Pancreas (tissue), 10 donors: ENCODE data around the gene LAMTOR4. TPM values are rescaled to one million over a fixed set of nuclear protein-coding genes. Genes with fewer than 3 reads are reported as not detected.
"Not testable (repeated sequence)": the region's sequence is repeated elsewhere in the genome, so short reads cannot be mapped to it uniquely, and the experiment has no call there.

Experiments
- ATAC-seq, 4 donors: fragments of 200-7000 bp; cut with Tn5 transposase; one replicate each; pipeline versions ENCODE4 v1.8.0 to v1.9.1; 2020; ENCODE audit warnings: mild to moderate bottlenecking in 4 of 4, moderate library complexity in 4 of 4
- DNase-seq, 6 donors: peaks; one replicate each; pipeline ENCODE4 v3.0.0-alpha.2; 2020
- FAIRE-seq: peaks from 2 replicates; lab custom pipeline; 2012; peaks lifted over from hg19 to GRCh38; lab: Jason Lieb, UNC
- H3K27ac ChIP-seq, 4 donors: fragments of 200-600 bp; sonication (generic); 1 replicate in 3 of 4; 2 replicates in 1 of 4; pipeline versions ENCODE4 v1.5.0 to v1.8.0; 2020
- H3K27me3 ChIP-seq, 4 donors: fragments of 200-600 bp; one replicate each; pipeline ENCODE4 v1.8.0; 2021
- H3K36me3 ChIP-seq, 3 donors: fragments of 200-600 bp; sonication (generic) in 1 of 3; one replicate each; pipeline versions ENCODE4 v1.5.0 to v1.8.0; 2020 to 2021
- H3K4me1 ChIP-seq, 3 donors: fragments of 200-600 bp; one replicate each; pipeline ENCODE4 v1.8.0; 2021
- H3K4me3 ChIP-seq, 4 donors: fragments of 200-600 bp; sonication (generic) in 2 of 4; one replicate each; pipeline versions ENCODE4 v1.5.0 to v1.8.0; 2020 to 2021
- H3K9me3 ChIP-seq, 4 donors: fragments of 200-600 bp; one replicate each; pipeline ENCODE4 v1.8.0; 2021
- CTCF ChIP-seq, 4 donors: fragments of 200-600 bp; sonication (generic) in 3 of 4; IDR thresholded peaks; one replicate each; pipeline versions ENCODE4 v1.5.0 to v1.8.0; 2021; ENCODE audit warnings: antibody characterized with exemption in 4 of 4
- WGBS, 2 donors: extraction: QIAGEN DNeasy Blood & Tissue Kit; methylation state at CpG; one replicate each; pipeline ENCODE4 v1.1.7; 2013; 5-methylcytosine and 5-hydroxymethylcytosine counted together
- intact Hi-C, 3 donors: fragments of 100-400 bp; cut with DNase I; formaldehyde crosslinking; loops; one replicate each; pipeline versions ENCODE4 v1.11.1 to v1.14.2; 2022
- polyA plus RNA-seq, 2 donors: library from polyadenylated mRNA; stranded (reverse); fragments of 200-250 nt; gene quantifications; one replicate each; pipeline ENCODE4 v1.2.3, GENCODE V29; 2013
- total RNA-seq, 6 donors: library from RNA; stranded (reverse); fragmentation: NEBNext Ultra II Directional in 4 of 6; extraction: Animal tissue kit (Norgen Biotek cat#: 25700) in 4 of 6; gene quantifications; one replicate each; pipeline versions ENCODE4 v1.2.1 to v1.2.4, GENCODE V29; 2021 to 2023
- donor health status: healthy with polysubstance abuse.
- donor health status: DM: no; HTN: no; CAD: no; lungs with moderate emphysema.
- donor health status: DM: no; HTN: no; CAD: no.
- donor health status: control.
- donor health status: control.
- donor health status: Bipolar disorder and iron deficiency.
- donor health status: DM: yes; HTN: yes; CAD: no.
- donor health status: DM: no; HTN: no; CAD: no.
- donor health status: DM: no; HTN: no; CAD: no.
- donor health status: DM: yes; HTN: yes; CAD: no.

The LAMTOR4 gene
- total and polyA plus RNA-seq, 8 donors = 43.8 to 209 (median 55.6) TPM

GRCh38 chr7:100141555-100141949, 7.2 kb upstream of the LAMTOR4 start:
- no peak for TF ChIP-seq CTCF (IDR thresholded peaks at IDR 0.05)
- DNase-seq (no peak), FAIRE-seq (no peak), ATAC-seq (no peak)
- no peak overlapping the region for H3K4me3 ChIP-seq
- no peaks in the 10 kb centered on the region for H3K27me3 ChIP-seq
- WGBS, 2 donors = 68 to 70% methylated on average over 3 of the region's 3 CpGs
- H3K9me3 ChIP-seq = no peaks in the 10 kb centered on the region
- intact Hi-C loops = loop anchor here in 1 of 3 donors (10.0 kb wide), 1 partner anchor 73 kb away; the partner anchor contains the start of gene PVRIG
- no peak overlapping the region for H3K27ac ChIP-seq
- H3K4me1 ChIP-seq = no peaks in the 10 kb centered on the region
- no peaks in the 10 kb centered on the region for H3K36me3 ChIP-seq

GRCh38 chr7:100142461-100142860, 6.3 kb upstream of the LAMTOR4 start:
- WGBS, 2 donors = 86 to 89% methylated on average over 3 of the region's 3 CpGs
- no peak for TF ChIP-seq CTCF (IDR thresholded peaks at IDR 0.05)
- FAIRE-seq = no peak
- no peaks in the 10 kb centered on the region for H3K4me1 ChIP-seq
- no peak overlapping the region for H3K4me3 ChIP-seq
- H3K9me3 ChIP-seq = no peaks in the 10 kb centered on the region
- no peak for ATAC-seq
- H3K27ac ChIP-seq = no peak overlapping the region
- H3K36me3 ChIP-seq = no peaks in the 10 kb centered on the region
- DNase-seq = no peak
- intact Hi-C loops = loop anchor here in 1 of 3 donors (10.0 kb wide), 1 partner anchor 72 kb away; the partner anchor contains the start of gene PVRIG
- H3K27me3 ChIP-seq = no peaks in the 10 kb centered on the region

GRCh38 chr7:100146350-100146749, 2.4 kb upstream of the LAMTOR4 start:
- not testable (repeated sequence) for ATAC-seq, H3K27ac ChIP-seq, H3K9me3 ChIP-seq, H3K36me3 ChIP-seq, DNase-seq, FAIRE-seq, H3K4me1 ChIP-seq, H3K27me3 ChIP-seq, H3K4me3 ChIP-seq
- intact Hi-C loops = loop anchor here in 1 of 3 donors (10.0 kb wide), 1 partner anchor 68 kb away; the partner anchor contains the start of gene PVRIG
- 81 to 90% methylated on average over 4 of the region's 4 CpGs for WGBS, 2 donors

- DNase-seq = no peak
Measured at GRCh38 chr7:100147278-100147677, 1.4 kb upstream of the LAMTOR4 start.

GRCh38 chr7:100148225-100148558, 526 bp upstream of the LAMTOR4 start:
- Histone ChIP-seq H3K9me3 (no peaks in the 10 kb centered on the region), H3K4me3 (peak overlapping the region; percentile 9 to 78 (median 48)), H3K4me1 (peaks cover 0 to 6% (median 0%) of the 10 kb centered on the region in 3 donors), H3K36me3 (no peaks in the 10 kb centered on the region), H3K27me3 (no peaks in the 10 kb centered on the region), H3K27ac (peak overlapping the region in 3 of 4 donors; percentile 49 to 70 (median 65))
- TF ChIP-seq CTCF (IDR thresholded peaks at IDR 0.05) = no peak
- intact Hi-C loops = loop anchor here in 1 of 3 donors (10.0 kb wide), 1 partner anchor 67 kb away; the partner anchor contains the start of gene PVRIG
- DNase-seq = no peak
- ATAC-seq = peak in 1 of 4 donors; percentile 11
- FAIRE-seq = no peak
- WGBS, 2 donors = 9 to 13% methylated on average over 14 of the region's 14 CpGs

More at GRCh38 chr7:100147278-100147677, 1.4 kb upstream of the LAMTOR4 start:
- intact Hi-C loops = loop anchor here in 1 of 3 donors (10.0 kb wide), 1 partner anchor 68 kb away; the partner anchor contains the start of gene PVRIG
- H3K27ac ChIP-seq = no peak overlapping the region
- TF ChIP-seq CTCF (IDR thresholded peaks at IDR 0.05) = no peak
- whole genome bisulfite sequencing, 2 donors = 91 to 95% methylated on average over 2 of the region's 2 CpGs
- H3K36me3 ChIP-seq = no peaks in the 10 kb centered on the region
- H3K4me3 ChIP-seq = no peak overlapping the region
- no peaks in the 10 kb centered on the region for H3K27me3 ChIP-seq
- peaks cover 0 to 6% (median 0%) of the 10 kb centered on the region in 3 donors for H3K4me1 ChIP-seq
- ATAC-seq (no peak), FAIRE-seq (no peak)
- H3K9me3 ChIP-seq = no peaks in the 10 kb centered on the region
